K562 (cell line): ENCODE measurements around the gene RPS10. TPM values are rescaled to one million over a fixed set of nuclear protein-coding genes. Genes with fewer than 3 reads are reported as not detected.

ENCODE experiments used
- COPS2 ChIP-seq: fragments of 450-650 bp; conservative IDR thresholded peaks from 2 replicates; pipeline ENCODE4 v1.6.1; 2016; ENCODE audit warnings: mild to moderate bottlenecking, moderate library complexity
- ELK3 ChIP-seq: fragments of 450-650 bp; formaldehyde crosslinking; IDR thresholded peaks from 2 replicates; pipeline ENCODE4 v1.4.0; 2020; ENCODE audit warnings: mild to moderate bottlenecking
- HNRNPK ChIP-seq: fragments of 200-400 bp; formaldehyde crosslinking; IDR thresholded peaks from one replicate; pipeline ENCODE4 v1.6.1; 2018; ENCODE audit warnings: mild to moderate bottlenecking, low read depth, low read length; ENCODE audit not compliant: poor library complexity, severe bottlenecking
- NEUROD1 ChIP-seq: fragments of 150-350 bp; IDR thresholded peaks from 2 replicates; pipeline ENCODE4 v1.6.1; 2014; ENCODE audit warnings: borderline replicate concordance, low read length, low read depth; ENCODE audit not compliant: partially characterized antibody
- REST ChIP-seq, 2 experiments: fragments of 450-650 bp; formaldehyde crosslinking in 1 of 2; IDR thresholded peaks; 2 replicates each; pipeline versions ENCODE4 v1.4.0 to v1.6.1; 2014 to 2020; ENCODE audit warnings: mild to moderate bottlenecking in 2 of 2, borderline replicate concordance in 1 of 2, low read depth in 1 of 2
- ZMIZ1 ChIP-seq, 2 experiments: fragments of 150-350 bp in 1 of 2; IDR thresholded peaks; 2 replicates each; pipeline ENCODE4 v1.6.1; 2012 to 2016; ENCODE audit warnings: low read depth in 2 of 2, low read length in 2 of 2, mild to moderate bottlenecking in 1 of 2, moderate library complexity in 1 of 2
- ZNF512 ChIP-seq: IDR thresholded peaks from 2 replicates; pipeline ENCODE4 v1.6.1; 2016; ENCODE audit warnings: missing genetic modification characterization, missing compliant biosample characterization
- polyA plus RNA-seq, 8 experiments: library from polyadenylated mRNA; depleted of rRNA in 4 of 8; stranded (reverse) in 5 of 8; unstranded in 3 of 8; fragments of >200 nt; fragmentation: Nextera tagmentation in 2 of 8; fragmentation: Illumina TruSeq in 1 of 8; extraction: Ambion mirVana in 2 of 8; extraction: Trizol in 1 of 8; gene quantifications; 2 replicates each; pipeline versions ENCODE4 v1.2.1 to v1.2.3, GENCODE V29; 2011 to 2014; ENCODE audit warnings: inconsistent platforms in 1 of 8, missing spikeins in 1 of 8
- total RNA-seq, 7 experiments: library from RNA; depleted of rRNA in 6 of 7; stranded (reverse); fragments of >200 nt in 6 of 7; fragmentation: Illumina TruSeq in 2 of 7; extraction: Trizol in 2 of 7; gene quantifications; 2 replicates each; pipeline versions ENCODE4 v1.2.1 to v1.2.3, GENCODE V29; 2011 to 2021; ENCODE audit warnings: low replicate concordance in 1 of 7

RPS10 gene
- total and polyA plus RNA-seq, 9 of the 15 experiments (the other 6 are each of a cell fraction or from before 2014, with no cell fraction given) = 2,680 to 5,251 (median 3,876) TPM

- TF ChIP-seq REST (IDR thresholded peaks at IDR 0.05; ENCODE audit: borderline replicate concordance) = peak; percentile 25; the same call in 1 of the 2 replicates
- TF ChIP-seq REST (CRISPR knock-in tag; IDR thresholded peaks at IDR 0.05; ENCODE audit: low read depth) = no peak
- no peak for TF ChIP-seq ZNF512 (tag)
- no peak for TF ChIP-seq COPS2
- peak in 1 of 2 experiments; percentile 25; a peak in 1 of 4 replicates for TF ChIP-seq ZMIZ1 (IDR thresholded peaks at IDR 0.05; ENCODE audit: low read depth in 2 of 2, low read length in 2 of 2)
- no peak for TF ChIP-seq ELK3 (CRISPR knock-in tag)
- TF ChIP-seq NEUROD1 = no peak
- peak; percentile 91 for TF ChIP-seq HNRNPK
These were observed 33.9 kb downstream of the RPS10 start (continued) for GRCh38 chr6:34391786-34392496.
